ENCODE data around the gene CORO7.

DNA sequence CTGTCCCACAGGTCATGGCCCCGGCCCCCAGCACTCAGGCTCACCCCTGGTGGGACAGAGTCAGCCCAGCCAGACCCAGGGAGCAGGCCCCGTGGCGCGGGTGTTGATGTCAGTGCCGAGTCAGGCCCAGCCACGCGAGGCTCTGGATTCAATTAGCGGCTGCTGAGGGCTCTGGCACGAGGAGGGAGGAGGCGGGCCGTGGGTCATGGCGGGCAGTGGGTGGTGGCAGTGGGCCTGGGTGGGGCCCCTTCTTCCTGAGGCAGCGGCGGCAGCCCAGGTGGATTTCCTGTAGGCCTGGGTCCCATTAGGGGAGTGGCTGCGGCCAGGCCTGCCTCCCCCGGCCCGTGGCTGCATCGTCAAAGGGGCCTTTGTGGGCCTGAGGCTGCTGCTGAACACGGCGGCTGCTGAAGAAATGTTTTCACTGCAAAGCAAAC, 31.9 kb downstream of the CORO7 start:
- TF ChIP-seq, protein P1, sequence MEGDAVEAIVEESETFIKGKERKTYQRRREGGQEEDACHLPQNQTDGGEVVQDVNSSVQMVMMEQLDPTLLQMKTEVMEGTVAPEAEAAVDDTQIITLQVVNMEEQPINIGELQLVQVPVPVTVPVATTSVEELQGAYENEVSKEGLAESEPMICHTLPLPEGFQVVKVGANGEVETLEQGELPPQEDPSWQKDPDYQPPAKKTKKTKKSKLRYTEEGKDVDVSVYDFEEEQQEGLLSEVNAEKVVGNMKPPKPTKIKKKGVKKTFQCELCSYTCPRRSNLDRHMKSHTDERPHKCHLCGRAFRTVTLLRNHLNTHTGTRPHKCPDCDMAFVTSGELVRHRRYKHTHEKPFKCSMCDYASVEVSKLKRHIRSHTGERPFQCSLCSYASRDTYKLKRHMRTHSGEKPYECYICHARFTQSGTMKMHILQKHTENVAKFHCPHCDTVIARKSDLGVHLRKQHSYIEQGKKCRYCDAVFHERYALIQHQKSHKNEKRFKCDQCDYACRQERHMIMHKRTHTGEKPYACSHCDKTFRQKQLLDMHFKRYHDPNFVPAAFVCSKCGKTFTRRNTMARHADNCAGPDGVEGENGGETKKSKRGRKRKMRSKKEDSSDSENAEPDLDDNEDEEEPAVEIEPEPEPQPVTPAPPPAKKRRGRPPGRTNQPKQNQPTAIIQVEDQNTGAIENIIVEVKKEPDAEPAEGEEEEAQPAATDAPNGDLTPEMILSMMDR (conservative IDR thresholded peaks at IDR 0.05): no peak
- no peak for TF ChIP-seq EZH2 (IDR thresholded peaks at IDR 0.05; ENCODE audit: low read depth)

Data from PC-9 (cell line).